Ecto neural progenitor cell (in vitro differentiated cells): Measurements from ENCODE around the gene ATXN7L1.
"Not testable (repeated sequence)": the region's sequence is repeated elsewhere in the genome, so short reads cannot be mapped to it uniquely, and the experiment has no call there.

ENCODE experiments used
- DNase-seq: peaks from one replicate; pipeline ENCODE4 v3.0.0-alpha.2; 2018; ENCODE audit warnings: low spot score

Gene ATXN7L1

GRCh38 chr7:105802604-105803428 lies 73.6 kb downstream of the ATXN7L1 start:
- no peak for DNase-seq

DNA sequence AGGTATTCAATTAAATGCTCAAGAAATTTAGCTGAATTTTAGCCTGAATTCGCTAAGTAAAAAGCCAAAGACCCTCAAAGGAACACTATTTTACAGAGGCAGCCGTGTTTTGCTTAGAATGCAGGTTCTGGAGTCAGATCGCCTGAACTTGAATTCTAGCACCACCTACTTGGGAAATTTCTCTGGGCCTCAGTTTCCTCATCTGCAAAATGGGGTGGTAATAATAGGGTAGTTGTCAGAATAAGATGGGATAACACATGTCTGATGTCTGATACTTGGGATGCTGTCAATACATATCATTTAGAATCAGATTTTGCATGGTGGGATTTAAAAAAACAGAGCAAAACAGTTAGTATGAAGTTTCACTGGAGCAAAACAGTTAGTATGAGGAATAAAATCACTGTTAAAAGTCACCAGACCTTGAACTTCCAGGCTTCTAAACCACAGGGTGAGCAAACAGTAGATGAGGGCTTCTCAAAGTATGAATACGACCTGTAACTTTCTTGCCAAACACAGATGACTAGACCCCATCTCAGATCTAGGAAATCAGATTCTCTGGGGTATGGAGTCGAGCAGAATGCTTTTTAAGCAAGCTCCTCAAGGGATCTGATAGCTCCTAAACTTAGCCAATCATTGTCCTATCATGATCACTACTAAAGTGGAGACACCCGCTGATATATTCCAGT lies 75.4 kb downstream of the ATXN7L1 start:
- DNase-seq, result no peak

- DNase-seq, result no peak
These were observed 76.0 kb downstream of the ATXN7L1 start for GRCh38 chr7:105800442-105800841.

- no peak for DNase-seq
These were observed 76.7 kb downstream of the ATXN7L1 start for GRCh38 chr7:105799677-105800076.

DNA sequence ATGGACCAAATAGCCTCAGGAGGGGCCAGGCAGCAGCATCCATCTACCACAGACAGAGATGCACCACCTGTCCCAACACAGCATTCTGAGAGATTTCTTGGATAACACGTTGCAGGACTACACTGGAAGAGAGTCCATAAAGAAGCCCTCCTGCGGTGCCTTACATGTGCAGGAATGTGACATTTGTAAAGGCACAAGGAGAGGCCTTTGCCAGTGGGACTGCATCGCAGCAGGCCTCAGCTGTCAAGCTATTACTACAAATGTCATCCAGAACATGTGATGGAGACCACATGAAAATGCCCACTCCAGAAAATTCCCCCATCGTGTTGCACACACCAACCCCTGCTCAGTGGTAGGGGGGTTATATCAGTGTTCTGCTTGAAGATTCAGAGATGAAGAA lies 77.4 kb downstream of the ATXN7L1 start:
- no peak for DNase-seq

GRCh38 chr7:105797652-105798051 lies 78.7 kb downstream of the ATXN7L1 start:
- DNase-seq, result no peak

DNA sequence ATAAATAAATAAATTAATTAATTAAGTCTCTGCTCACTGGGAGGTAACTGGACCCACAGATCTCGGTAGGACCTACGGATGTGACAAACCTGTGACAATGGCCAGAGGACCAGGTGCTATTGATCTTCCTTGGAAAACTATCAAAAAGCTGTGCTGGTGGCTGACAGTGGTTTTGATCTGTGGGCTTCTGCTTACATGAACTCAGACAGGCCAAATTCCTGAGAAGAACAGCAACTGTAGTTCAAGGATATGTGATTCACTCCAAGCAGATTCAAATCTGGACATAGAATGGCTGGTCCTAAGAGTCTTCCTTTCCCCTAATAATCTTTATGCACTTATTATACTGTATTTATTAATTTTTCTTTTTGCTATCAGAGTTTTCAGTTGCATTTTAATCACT lies 80.0 kb downstream of the ATXN7L1 start:
- no peak for DNase-seq

DNA sequence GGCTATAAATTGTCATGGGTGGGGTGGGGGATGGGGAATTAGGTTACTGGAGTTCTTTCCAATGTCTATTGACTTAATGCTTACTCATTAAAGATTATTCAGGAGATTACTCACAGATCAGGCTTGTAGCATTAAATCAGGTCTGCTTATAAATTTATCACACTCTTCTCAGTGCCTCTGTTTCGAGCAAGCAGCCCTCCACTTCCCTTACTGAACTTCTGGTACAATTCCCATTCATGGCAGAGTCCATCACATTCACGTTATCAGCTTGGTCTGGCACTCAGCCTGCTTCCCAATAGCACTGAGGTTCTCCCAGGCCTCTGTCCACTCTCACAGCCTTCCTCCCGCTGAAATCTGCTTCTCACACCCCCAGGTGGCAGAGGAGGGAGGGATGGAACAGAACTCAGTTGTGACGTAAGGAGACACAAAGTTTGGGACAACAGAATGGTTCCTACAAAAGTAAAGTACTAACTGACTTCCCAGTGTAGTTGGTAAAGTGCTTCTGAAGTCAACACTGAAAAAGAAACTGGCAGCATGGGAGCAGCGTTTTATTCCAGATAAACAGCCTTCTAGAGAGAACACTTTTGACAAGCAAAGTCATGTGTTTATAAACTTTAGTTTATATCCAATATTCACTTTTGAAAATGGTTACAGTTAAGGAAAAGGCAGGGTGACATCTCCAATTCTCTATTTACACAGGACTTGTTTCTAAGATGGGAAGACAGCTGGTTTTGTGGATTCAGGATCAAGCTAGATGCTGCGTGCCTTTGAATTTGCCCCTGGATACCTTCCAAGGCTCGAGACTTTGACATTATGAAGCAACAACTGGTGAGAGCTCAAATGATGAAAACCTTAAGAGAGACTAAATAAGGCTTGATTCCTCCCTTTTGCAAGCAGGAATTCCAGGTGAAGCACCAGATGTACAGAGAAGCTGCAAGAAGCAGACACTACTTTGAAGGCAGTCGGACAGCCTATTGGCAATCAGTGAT lies 81.4 kb downstream of the ATXN7L1 start:
- DNase-seq, result no peak

- DNase-seq, result no peak
These were observed 83.7 kb downstream of the ATXN7L1 start for GRCh38 chr7:105792488-105793370.

DNA sequence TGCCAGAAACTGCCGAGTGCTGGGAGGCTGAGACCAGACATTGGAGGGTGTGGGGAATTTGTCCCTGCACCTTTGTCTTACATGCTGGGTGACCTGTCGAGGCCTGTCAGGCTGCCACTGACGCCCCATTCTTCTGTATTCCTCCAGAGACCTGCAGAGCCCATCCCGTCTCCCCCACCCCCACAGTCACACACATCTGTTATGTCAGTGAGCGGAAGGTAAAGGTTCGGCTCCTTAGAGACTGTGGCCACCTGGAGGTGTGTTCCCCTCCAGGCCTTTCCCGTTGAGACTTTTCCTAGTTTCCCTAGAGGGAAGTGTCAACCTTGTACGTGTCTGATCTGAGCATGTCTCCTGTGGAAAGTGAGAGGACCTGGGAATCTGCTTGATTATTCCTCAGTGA lies 84.5 kb downstream of the ATXN7L1 start:
- no peak for DNase-seq

DNA sequence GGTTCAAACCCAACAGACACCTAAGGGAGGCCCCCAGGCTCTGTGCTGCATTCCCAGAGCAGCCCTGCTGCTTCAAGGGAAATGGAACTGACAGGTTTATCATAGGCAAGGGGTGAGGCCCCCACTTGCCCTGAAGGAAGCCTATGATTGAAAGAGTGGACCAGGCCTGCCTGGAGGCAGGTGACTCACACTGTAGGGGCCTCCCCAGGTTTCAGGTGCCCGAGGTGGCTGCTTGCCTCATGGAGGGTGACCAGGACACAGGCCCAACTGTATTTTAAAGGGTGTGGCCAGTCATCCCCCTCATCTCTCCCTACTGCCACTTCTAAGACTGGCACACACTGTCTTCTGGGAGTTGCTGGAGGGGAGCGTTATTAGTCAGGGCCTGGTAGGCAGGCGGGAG lies 85.4 kb downstream of the ATXN7L1 start:
- DNase-seq, result no peak

DNA sequence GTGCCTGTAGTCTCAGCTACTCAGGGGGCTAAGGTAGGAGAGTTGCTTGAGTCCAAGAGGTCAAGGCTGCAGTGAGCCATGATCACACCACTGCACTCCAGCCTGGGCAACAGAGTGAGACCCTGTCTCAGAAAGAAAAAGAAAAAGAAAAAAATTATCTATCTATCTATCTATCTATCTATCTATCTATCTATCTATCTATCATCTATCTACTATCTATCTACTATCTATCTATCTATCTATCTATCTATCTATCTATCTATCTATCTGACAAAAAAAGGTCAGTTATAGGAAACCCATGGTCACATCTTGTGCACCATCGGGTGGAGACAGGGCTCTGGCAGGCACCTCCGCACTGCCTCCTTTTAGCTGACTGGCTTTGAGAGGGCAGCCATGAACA lies 85.9 kb downstream of the ATXN7L1 start:
- not testable (repeated sequence) for DNase-seq

DNA sequence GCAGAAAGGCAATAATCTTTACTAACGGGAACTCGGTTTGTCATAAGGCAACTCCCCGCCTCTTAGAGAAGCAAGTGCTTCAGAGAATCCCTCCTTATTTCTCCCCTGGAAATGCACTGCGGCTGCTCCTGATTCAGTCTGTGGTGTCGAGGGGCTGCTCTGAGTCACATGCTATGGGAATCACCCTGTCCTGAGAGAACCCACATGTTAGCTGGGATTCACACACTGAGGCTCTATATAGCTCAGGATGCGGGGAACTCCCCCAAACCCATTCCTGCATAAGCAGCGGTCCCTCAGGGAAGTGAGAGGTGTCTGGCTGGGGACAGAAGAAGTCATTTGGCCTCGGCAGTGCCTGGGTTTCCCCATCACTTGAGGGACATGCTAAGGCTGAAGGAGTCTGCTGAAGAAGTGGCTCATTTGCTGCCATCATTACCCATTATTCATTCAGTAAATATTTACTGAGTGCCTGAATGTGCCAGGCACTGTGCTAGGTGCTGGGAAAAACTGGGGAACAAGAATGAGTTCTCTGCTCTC lies 87.5 kb downstream of the ATXN7L1 start:
- DNase-seq, result no peak

DNA sequence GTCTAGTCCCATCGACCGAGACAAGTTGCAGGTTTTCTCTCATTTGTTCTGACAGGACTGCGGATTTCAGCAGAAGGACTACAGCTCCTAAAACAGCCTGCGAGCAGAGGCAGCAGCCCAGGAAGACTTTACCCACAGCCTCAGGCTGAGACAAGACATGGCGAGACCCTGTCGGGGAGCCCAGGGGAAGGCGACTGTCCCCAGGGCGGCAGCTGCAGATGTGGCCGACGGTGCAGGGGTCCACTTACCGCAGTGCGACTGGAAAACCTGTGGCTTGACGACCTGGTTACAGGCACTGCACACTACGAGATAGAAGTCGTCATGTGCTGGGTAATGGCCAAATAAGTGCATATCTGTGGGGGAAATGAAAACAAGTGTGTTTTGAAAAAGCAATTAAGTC lies 88.0 kb downstream of the ATXN7L1 start:
- DNase-seq, result no peak

DNA sequence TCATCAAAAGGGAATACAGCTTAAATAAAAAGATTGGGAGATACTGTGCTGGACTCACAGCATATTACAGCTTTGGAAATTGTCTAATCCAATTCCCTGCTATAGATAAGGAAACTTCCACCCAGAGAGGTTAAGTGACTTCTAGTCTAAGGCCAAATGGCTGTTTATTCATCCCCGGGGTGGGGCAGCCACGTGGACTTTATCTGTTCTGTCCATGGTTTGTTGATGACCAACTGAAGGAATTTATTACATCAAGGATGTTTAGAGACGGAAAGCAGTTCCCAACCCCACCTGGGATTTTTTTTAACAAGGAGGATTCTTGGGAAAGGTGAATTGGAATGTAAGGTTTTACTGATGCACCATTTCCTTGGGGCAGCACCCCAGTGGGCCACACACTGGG lies 88.6 kb downstream of the ATXN7L1 start:
- DNase-seq, result no peak

- DNase-seq, result no peak
These were observed 89.6 kb downstream of the ATXN7L1 start for GRCh38 chr7:105786520-105787470.

GRCh38 chr7:105782391-105783042 lies 93.9 kb downstream of the ATXN7L1 start:
- DNase-seq, result no peak

- DNase-seq, result no peak
These were observed 96.3 kb downstream of the ATXN7L1 start for GRCh38 chr7:105779856-105780780.
